ENCODE results near the gene RASAL2. TPM values are rescaled to one million over a fixed set of nuclear protein-coding genes. Genes with fewer than 3 reads are reported as not detected.

Gene RASAL2
- total and polyA plus RNA-seq, 10 donors: 0.42 to 24.4 (median 14.6) TPM

- Histone ChIP-seq H3K27ac (no peak overlapping the region), H3K36me3 (no peaks in the 10 kb centered on the region), H3K9me3 (peaks cover 0 to 3% (median 0%) of the 10 kb centered on the region in 8 donors), H3K4me3 (no peak overlapping the region), H3K27me3 (replicated peaks in 1 of 7) (no peaks in the 10 kb centered on the region), H3K4me1 (peaks cover 0 to 4% (median 0%) of the 10 kb centered on the region in 6 donors)
- intact Hi-C loops (cut with DNase I; ENCODE audit: low total_unique reads): no loop called here
- no peak for DNase-seq
- no peak for TF ChIP-seq POLR2AphosphoS5 (IDR thresholded peaks at IDR 0.05)
- TF ChIP-seq CTCF (IDR thresholded peaks at IDR 0.05 in 8 of 11, conservative IDR thresholded peaks at IDR 0.05 in 3 of 11): no peak
- TF ChIP-seq POLR2A (IDR thresholded peaks at IDR 0.05): no peak
Observed at GRCh38 chr1:178072326-178072725, 21.6 kb upstream of the RASAL2 start.

- no peak for TF ChIP-seq POLR2A (IDR thresholded peaks at IDR 0.05)
- no peak for TF ChIP-seq POLR2AphosphoS5 (IDR thresholded peaks at IDR 0.05)
- no peak for TF ChIP-seq CTCF (IDR thresholded peaks at IDR 0.05 in 8 of 11, conservative IDR thresholded peaks at IDR 0.05 in 3 of 11)
- H3K9me3 ChIP-seq: peaks cover 0 to 3% (median 0%) of the 10 kb centered on the region in 8 donors
- DNase-seq: no peak
- intact Hi-C loops (cut with DNase I; ENCODE audit: low total_unique reads): no loop called here
- no peaks in the 10 kb centered on the region for H3K36me3 ChIP-seq
- no peaks in the 10 kb centered on the region for H3K27me3 ChIP-seq (replicated peaks in 1 of 7)
- H3K27ac ChIP-seq: no peak overlapping the region
- H3K4me1 ChIP-seq: no peaks in the 10 kb centered on the region
- H3K4me3 ChIP-seq: no peak overlapping the region
Observed at GRCh38 chr1:178075333-178075732, 18.6 kb upstream of the RASAL2 start.

- Histone ChIP-seq H3K36me3 (no peaks in the 10 kb centered on the region), H3K27ac (no peak overlapping the region), H3K9me3 (peaks cover 0 to 3% (median 0%) of the 10 kb centered on the region in 8 donors), H3K27me3 (replicated peaks in 1 of 7) (no peaks in the 10 kb centered on the region), H3K4me3 (no peak overlapping the region), H3K4me1 (no peaks in the 10 kb centered on the region)
- 35 to 95% (median 83%) methylated on average over 2 of the region's 2 CpGs for WGBS, 5 donors
- intact Hi-C loops (cut with DNase I; ENCODE audit: low total_unique reads): no loop called here
- no peak for DNase-seq
- TF ChIP-seq POLR2AphosphoS5 (IDR thresholded peaks at IDR 0.05) (no peak), CTCF (IDR thresholded peaks at IDR 0.05 in 8 of 11, conservative IDR thresholded peaks at IDR 0.05 in 3 of 11) (no peak), POLR2A (IDR thresholded peaks at IDR 0.05) (no peak)
Observed at GRCh38 chr1:178076607-178077006, 17.3 kb upstream of the RASAL2 start.

GRCh38 chr1:178077917-178078316 is 16.0 kb upstream of the RASAL2 start:
- no peak for DNase-seq
- TF ChIP-seq POLR2A (IDR thresholded peaks at IDR 0.05) (no peak), CTCF (IDR thresholded peaks at IDR 0.05 in 8 of 11, conservative IDR thresholded peaks at IDR 0.05 in 3 of 11) (no peak), POLR2AphosphoS5 (IDR thresholded peaks at IDR 0.05) (no peak)
- Histone ChIP-seq H3K9me3 (peaks cover 0 to 3% (median 0%) of the 10 kb centered on the region in 8 donors), H3K36me3 (no peaks in the 10 kb centered on the region), H3K4me3 (no peak overlapping the region), H3K27me3 (replicated peaks in 1 of 7) (no peaks in the 10 kb centered on the region), H3K27ac (no peak overlapping the region), H3K4me1 (no peaks in the 10 kb centered on the region)
- intact Hi-C loops (cut with DNase I; ENCODE audit: low total_unique reads): no loop called here

Measured in spleen (tissue), 11 donors.